Transverse colon (tissue), 4 donors: ENCODE data around the gene LHFPL6. TPM values are rescaled to one million over a fixed set of nuclear protein-coding genes. Genes with fewer than 3 reads are reported as not detected.

Experiments used
- DNase-seq: peaks from one replicate; pipeline ENCODE4 v3.0.0-alpha.2; 2019
- H3K27ac ChIP-seq, 4 donors: fragments of 200-600 bp; sonication (generic); 2 replicates each; pipeline ENCODE4 v1.5.1; 2016 to 2018; ENCODE audit warnings: inconsistent platforms in 4 of 4
- H3K27me3 ChIP-seq: fragments of 200-600 bp; sonication (generic); 2 replicates; pipeline ENCODE4 v1.5.1; 2017; ENCODE audit warnings: inconsistent platforms
- H3K36me3 ChIP-seq, 4 donors: fragments of 200-600 bp; sonication (generic); 2 replicates each; pipeline ENCODE4 v1.5.1; 2017 to 2019; ENCODE audit warnings: inconsistent platforms in 4 of 4
- H3K4me1 ChIP-seq, 4 donors: fragments of 200-600 bp; sonication (generic); 2 replicates each; pipeline ENCODE4 v1.5.1; 2017 to 2020; ENCODE audit warnings: inconsistent platforms in 4 of 4
- H3K4me3 ChIP-seq, 4 donors: fragments of 200-600 bp; sonication (generic); 1 replicate in 1 of 4; 2 replicates in 3 of 4; pipeline versions ENCODE4 v1.5.1 to v1.6.1; 2017 to 2019; ENCODE audit warnings: inconsistent platforms in 4 of 4
- H3K9me3 ChIP-seq, 2 donors: fragments of 200-600 bp; sonication (generic); 2 replicates each; pipeline ENCODE4 v1.5.1; 2017 to 2019; ENCODE audit warnings: inconsistent platforms in 2 of 2
- CTCF ChIP-seq, 5 experiments: fragments of 200-600 bp in 3 of 5; fragments of 450-650 bp in 2 of 5; sonication (generic) in 3 of 5; IDR thresholded peaks; 1 replicate in 2 of 5; 2 replicates in 3 of 5; pipeline ENCODE4 v1.5.1; 2016 to 2017; ENCODE audit warnings: antibody characterized with exemption in 5 of 5, inconsistent platforms in 3 of 5, mild to moderate bottlenecking in 2 of 5, moderate library complexity in 1 of 5
- EP300 ChIP-seq: sonication (generic); formaldehyde crosslinking; IDR thresholded peaks from one replicate; pipeline ENCODE4 v1.6.1; 2017; ENCODE audit warnings: antibody characterized with exemption, low read depth
- POLR2A ChIP-seq: fragments of 450-650 bp; IDR thresholded peaks from one replicate; pipeline ENCODE4 v1.6.1; 2016; ENCODE audit warnings: antibody characterized with exemption, mild to moderate bottlenecking, moderate library complexity
- POLR2AphosphoS5 ChIP-seq, 3 donors: sonication (generic); formaldehyde crosslinking; IDR thresholded peaks; one replicate each; pipeline ENCODE4 v1.6.1; 2016; ENCODE audit warnings: antibody characterized with exemption in 3 of 3
- WGBS, 2 donors: methylation state at CpG; one replicate each; pipeline ENCODE4 v1.1.5; 2018; ENCODE audit warnings: low coverage in 1 of 2; 5-methylcytosine and 5-hydroxymethylcytosine counted together
- in situ Hi-C, 4 donors: fragments of 200-750 bp; cut with MboI; loops; one replicate each; pipeline versions ENCODE4 v1.15.0 to v1.15.1; 2017; ENCODE audit warnings: low sequenced_read_pairs in 3 of 4, low pct_ligation_motif_present in 1 of 4, low pct_unique_long_range_greater_than_20kb in 1 of 4
- intact Hi-C: fragments of 100-400 bp; cut with DNase I; formaldehyde crosslinking; loops from one replicate; pipeline ENCODE4 v1.15.1; 2023; ENCODE audit warnings: low total_unique reads
- total RNA-seq, 4 donors: library from RNA; depleted of rRNA; stranded (reverse); fragments of >200 nt; gene quantifications; one replicate each; pipeline ENCODE4 v1.1.0, GENCODE V29; 2016

LHFPL6 gene
- total RNA-seq, 4 donors from 2014 or later, result 4.2 to 18.6 (median 9.3) TPM

- Histone ChIP-seq H3K9me3 (no peaks in the 10 kb centered on the region), H3K36me3 (no peaks in the 10 kb centered on the region), H3K27me3 (no peaks in the 10 kb centered on the region), H3K4me1 (no peaks in the 10 kb centered on the region), H3K27ac (no peak overlapping the region), H3K4me3 (no peak overlapping the region)
- intact Hi-C loops, result no loop called here
- DNase-seq, result no peak
- 48 to 74% methylated on average over 6 to 13 of the region's 13 CpGs for WGBS, 2 donors
- TF ChIP-seq POLR2AphosphoS5 (IDR thresholded peaks at IDR 0.05), result no peak
- no peak for TF ChIP-seq CTCF (IDR thresholded peaks at IDR 0.05)
- no peak for TF ChIP-seq EP300
- no peak for TF ChIP-seq POLR2A
- in situ Hi-C loops, result no loop called here
These were observed 208.0 kb downstream of the LHFPL6 start for GRCh38 chr13:39394796-39395678.

- in situ Hi-C loops (no loop called here), intact Hi-C loops (no loop called here)
- Histone ChIP-seq H3K27ac (no peak overlapping the region), H3K9me3 (no peaks in the 10 kb centered on the region), H3K36me3 (no peaks in the 10 kb centered on the region), H3K27me3 (no peaks in the 10 kb centered on the region), H3K4me1 (no peaks in the 10 kb centered on the region), H3K4me3 (no peak overlapping the region)
- DNase-seq, result no peak
- TF ChIP-seq POLR2AphosphoS5 (IDR thresholded peaks at IDR 0.05), result no peak
- WGBS, 2 donors, result 77 to 78% methylated on average over 2 of the region's 2 CpGs
These were observed 211.2 kb downstream of the LHFPL6 start for GRCh38 chr13:39391761-39392160.

GRCh38 chr13:39389013-39389412 lies 214.0 kb downstream of the LHFPL6 start:
- no peak for DNase-seq
- in situ Hi-C loops (no loop called here), intact Hi-C loops (no loop called here)
- Histone ChIP-seq H3K27ac (no peak overlapping the region), H3K4me3 (no peak overlapping the region), H3K36me3 (no peaks in the 10 kb centered on the region), H3K27me3 (no peaks in the 10 kb centered on the region), H3K4me1 (peaks cover 0 to 3% (median 0%) of the 10 kb centered on the region in 4 donors), H3K9me3 (no peaks in the 10 kb centered on the region)
- TF ChIP-seq POLR2A, result no peak
- TF ChIP-seq CTCF (IDR thresholded peaks at IDR 0.05), result no peak
- TF ChIP-seq EP300, result no peak
- no peak for TF ChIP-seq POLR2AphosphoS5 (IDR thresholded peaks at IDR 0.05)
- WGBS, 2 donors, result 56 to 80% methylated on average over 4 to 5 of the region's 5 CpGs

- H3K27ac ChIP-seq, result peak overlapping the region in 1 of 4 donors; percentile 22
- H3K4me3 ChIP-seq, result no peak overlapping the region
- peaks cover 0 to 3% (median 0%) of the 10 kb centered on the region in 4 donors for H3K4me1 ChIP-seq
- no peaks in the 10 kb centered on the region for H3K9me3 ChIP-seq
- H3K27me3 ChIP-seq, result no peaks in the 10 kb centered on the region
- in situ Hi-C loops (no loop called here), intact Hi-C loops (no loop called here)
- no peak for DNase-seq
- 46 to 53% methylated on average over 3 of the region's 3 CpGs for WGBS, 2 donors
- TF ChIP-seq POLR2AphosphoS5 (IDR thresholded peaks at IDR 0.05), result no peak
- TF ChIP-seq POLR2A, result no peak
- TF ChIP-seq EP300, result no peak
- TF ChIP-seq CTCF (IDR thresholded peaks at IDR 0.05), result no peak
- no peaks in the 10 kb centered on the region for H3K36me3 ChIP-seq
These were observed 217.3 kb downstream of the LHFPL6 start for GRCh38 chr13:39385621-39386231.
